Common myeloid progenitor, CD34-positive (primary cell): ENCODE results near the gene HSD17B11.
"Not testable (repeated sequence)": the region's sequence is repeated elsewhere in the genome, so short reads cannot be mapped to it uniquely, and the experiment has no call there.

Experiments used
- CTCF ChIA-PET: fragments of 350-600 bp; sonication (Branson Sonifier 250); formaldehyde crosslinking; loops from one replicate; lab custom pipeline; 2021; ENCODE audit warnings: antibody characterized with exemption; lab: Charles Lee
- POLR2A ChIA-PET: fragments of 350-600 bp; sonication (Branson Sonifier 250); formaldehyde crosslinking; loops from one replicate; lab custom pipeline; 2021; ENCODE audit warnings: antibody characterized with exemption; lab: Charles Lee
- DNase-seq, 3 donors: peaks; one replicate each; pipeline versions ENCODE4 v3.0.0 to v3.0.0-alpha.2; 2013
- H3K27ac ChIP-seq, 2 experiments: 1 replicate in 1 of 2; 2 replicates in 1 of 2; pipeline ENCODE4 v1.7.0; 2013; ENCODE audit warnings: inconsistent platforms in 2 of 2, low read length in 2 of 2, mild to moderate bottlenecking in 2 of 2, low read depth in 1 of 2, moderate library complexity in 1 of 2; ENCODE audit not compliant: severe bottlenecking in 2 of 2, insufficient read depth in 1 of 2, poor library complexity in 1 of 2
- H3K27me3 ChIP-seq, 5 experiments: replicated peaks in 2 of 5; 1 replicate in 3 of 5; 2 replicates in 2 of 5; pipeline versions ENCODE4 v1.6.1 to v1.7.0; 2013; ENCODE audit warnings: low read length in 4 of 5, mild to moderate bottlenecking in 2 of 5, moderate library complexity in 2 of 5, inconsistent platforms in 1 of 5; ENCODE audit not compliant: insufficient read depth in 5 of 5, control insufficient read depth in 4 of 5
- H3K36me3 ChIP-seq, 4 experiments: 1 replicate in 2 of 4; 2 replicates in 2 of 4; pipeline versions ENCODE4 v1.6.1 to v1.7.0; 2013; ENCODE audit warnings: low read length in 3 of 4, control low read depth in 1 of 4, mild to moderate bottlenecking in 1 of 4; ENCODE audit not compliant: control insufficient read depth in 4 of 4, insufficient read depth in 4 of 4
- H3K4me1 ChIP-seq, 4 experiments: 1 replicate in 3 of 4; 2 replicates in 1 of 4; pipeline versions ENCODE4 v1.6.1 to v1.7.1; 2013; ENCODE audit warnings: low read length in 3 of 4, mild to moderate bottlenecking in 3 of 4, control low read depth in 1 of 4, inconsistent platforms in 1 of 4, moderate library complexity in 1 of 4; ENCODE audit not compliant: control insufficient read depth in 4 of 4, insufficient read depth in 4 of 4; ENCODE audit errors: control extremely low read depth in 1 of 4
- H3K4me3 ChIP-seq, 7 experiments: 1 replicate in 4 of 7; 2 replicates in 3 of 7; pipeline versions ENCODE4 v1.5.1 to v1.7.0; 2013; ENCODE audit warnings: mild to moderate bottlenecking in 7 of 7, low read length in 6 of 7, moderate library complexity in 6 of 7, inconsistent platforms in 2 of 7, low read depth in 2 of 7, control low read depth in 1 of 7; ENCODE audit not compliant: insufficient read depth in 4 of 7, control insufficient read depth in 1 of 7; ENCODE audit errors: extremely low read depth in 1 of 7
- H3K9me3 ChIP-seq, 5 experiments: 1 replicate in 4 of 5; 2 replicates in 1 of 5; pipeline versions ENCODE4 v1.6.1 to v1.7.1; 2013; ENCODE audit warnings: low read length in 4 of 5, mild to moderate bottlenecking in 2 of 5, inconsistent platforms in 1 of 5, low read depth in 1 of 5, moderate library complexity in 1 of 5; ENCODE audit not compliant: control insufficient read depth in 4 of 5, insufficient read depth in 2 of 5; ENCODE audit errors: control extremely low read depth in 1 of 5
- WGBS: methylation state at CpG from one replicate; pipeline ENCODE4 v1.1.5; 2013; ENCODE audit not compliant: insufficient coverage; 5-methylcytosine and 5-hydroxymethylcytosine counted together

HSD17B11 gene

DNA sequence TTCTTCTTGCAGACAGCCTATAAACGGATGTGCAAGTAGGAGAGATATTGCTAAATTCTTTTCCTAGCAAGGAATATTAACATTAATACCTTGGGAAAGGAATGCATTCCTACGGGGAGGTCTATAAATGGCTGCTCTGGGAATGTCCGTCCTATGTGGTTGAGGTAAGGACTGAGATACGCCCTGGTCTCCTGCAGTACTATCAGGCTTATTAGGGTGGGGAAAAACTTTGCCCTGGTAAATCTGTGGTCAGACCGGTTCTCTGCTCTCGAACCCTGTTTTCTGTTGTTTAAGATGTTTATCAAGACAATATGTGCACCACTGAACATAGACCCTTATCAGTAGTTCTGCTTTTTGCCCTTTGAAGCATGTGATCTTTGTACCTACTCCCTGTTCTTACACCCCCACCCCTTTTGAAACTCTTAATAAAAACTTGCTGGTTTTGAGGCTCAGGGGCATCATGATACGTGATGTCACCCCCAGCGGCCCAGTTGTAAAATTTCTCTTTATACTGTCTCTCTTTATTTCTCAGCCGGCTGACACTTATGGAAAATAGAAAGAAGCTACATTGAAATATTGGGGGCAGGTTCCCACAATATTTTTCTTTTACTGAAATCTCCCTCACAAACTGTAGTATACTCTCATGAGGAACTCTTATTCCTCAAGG lies 6.4 kb downstream of the HSD17B11 start:
- H3K4me3 ChIP-seq, H3K27ac ChIP-seq, POLR2A ChIA-PET, H3K9me3 ChIP-seq, DNase-seq, CTCF ChIA-PET, H3K27me3 ChIP-seq, H3K4me1 ChIP-seq: not testable (repeated sequence)
- 100% methylated on average over 1 of the region's 9 CpGs for WGBS
- H3K36me3 ChIP-seq, result peaks cover 9 to 36% (median 23%) of the 10 kb centered on the region in 4 experiments

DNA sequence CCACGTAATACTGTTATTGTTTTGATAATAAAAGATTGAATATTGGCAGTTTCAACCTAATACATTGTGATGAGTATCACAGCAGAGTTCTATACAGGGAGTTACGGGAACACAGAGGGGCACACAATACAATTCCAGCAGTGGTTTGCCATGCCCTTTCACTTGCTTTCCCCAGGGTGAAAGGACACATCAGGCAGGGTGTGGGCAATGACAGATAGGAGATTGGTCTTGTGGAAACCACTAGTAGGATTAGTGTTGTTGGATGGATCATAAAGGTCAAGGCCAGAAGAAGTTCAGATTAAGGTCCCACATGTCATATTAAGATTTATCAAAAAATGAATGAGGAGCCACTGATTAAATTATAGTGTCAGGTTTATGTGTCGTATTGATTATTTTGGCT lies 8.1 kb downstream of the HSD17B11 start:
- CTCF ChIA-PET, result interaction anchor here (1.0 to 4.3 kb wide), 3 partner anchors 8 to 100 kb away, joined by 5 to 15 read pairs (median 7); partner anchors contain the start of gene HSD17B11

DNA sequence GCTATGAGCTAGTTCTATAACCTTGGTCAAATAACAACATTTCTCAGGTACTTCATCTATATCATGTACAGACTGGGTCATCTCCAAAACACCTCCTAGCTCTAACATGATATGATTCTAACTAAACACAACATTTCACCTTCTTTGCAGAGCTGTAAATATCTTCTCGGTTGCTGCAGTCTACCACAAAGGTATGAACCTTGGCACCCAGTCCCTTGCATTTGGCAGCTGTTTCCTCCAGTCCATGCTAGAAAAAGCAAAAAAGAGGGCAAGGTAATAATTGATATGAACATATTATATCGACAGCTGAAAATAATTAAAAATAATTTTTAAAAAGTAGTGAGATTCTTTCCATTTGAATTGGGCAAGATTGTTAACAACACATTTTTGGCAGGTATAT lies 8.9 kb downstream of the HSD17B11 start:
- Histone ChIP-seq H3K36me3 (peaks cover 10 to 42% (median 22%) of the 10 kb centered on the region in 4 experiments), H3K27ac (no peak overlapping the region), H3K27me3 (no peaks in the 10 kb centered on the region), H3K4me1 (no peaks in the 10 kb centered on the region), H3K9me3 (peaks cover 0 to 4% (median 2%) of the 10 kb centered on the region in 5 experiments), H3K4me3 (no peak overlapping the region)
- 83% methylated on average over 1 of the region's 2 CpGs for WGBS
- ChIA-PET POLR2A (interaction anchor here (0.5 to 1.4 kb wide), 2 partner anchors 9 to 64 kb away, joined by 3 to 8 read pairs; partner anchors contain the start of gene HSD17B11), CTCF (interaction anchor here (0.9 to 4.3 kb wide), 4 partner anchors 8 to 101 kb away, joined by 3 to 15 read pairs (median 6); partner anchors contain the start of gene HSD17B11)
- no peak for DNase-seq

More for the DNA sequence above, 8.1 kb downstream of the HSD17B11 start:
- Histone ChIP-seq H3K9me3 (peaks cover 0 to 7% (median 2%) of the 10 kb centered on the region in 5 experiments), H3K27ac (no peak overlapping the region), H3K27me3 (no peaks in the 10 kb centered on the region), H3K4me3 (no peak overlapping the region), H3K36me3 (peaks cover 10 to 37% (median 22%) of the 10 kb centered on the region in 4 experiments), H3K4me1 (no peaks in the 10 kb centered on the region)
- POLR2A ChIA-PET, result interaction anchor here (1.4 kb wide), 1 partner anchor 8 kb away, joined by 8 read pairs; the partner anchor contains the start of gene HSD17B11
- 94% methylated on average over 2 of the region's 3 CpGs for WGBS
- DNase-seq, result no peak

DNA sequence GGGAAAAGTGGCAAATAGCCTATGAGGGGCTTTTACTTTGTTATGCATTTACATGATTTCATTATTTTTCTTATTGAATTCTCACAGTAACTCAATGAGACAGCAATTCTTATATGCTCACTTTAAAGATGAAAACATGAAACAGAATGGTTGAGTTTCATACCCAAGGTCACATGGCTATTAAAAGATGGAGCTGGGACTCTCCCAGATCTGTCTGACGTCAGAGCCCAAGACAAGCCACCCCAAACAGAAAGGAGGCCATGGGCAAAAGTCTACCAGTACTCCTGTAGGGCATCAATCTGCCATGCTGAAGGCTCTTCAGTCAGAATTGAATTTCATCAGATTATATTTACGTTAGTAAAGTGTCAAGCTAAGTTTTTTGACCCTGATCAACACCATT lies 13.2 kb downstream of the HSD17B11 start:
- DNase-seq, result no peak
- CTCF ChIA-PET, result interaction anchor here (1.0 to 7.6 kb wide), 5 partner anchors 11 to 90 kb away, joined by 3 to 91 read pairs (median 4); partner anchors contain the start of gene NUDT9
- peaks cover 0 to 2% (median 0%) of the 10 kb centered on the region in 4 experiments for H3K4me1 ChIP-seq
- H3K36me3 ChIP-seq, result peaks cover 11 to 48% (median 31%) of the 10 kb centered on the region in 4 experiments
- WGBS, result 100% methylated on average over 2 of the region's 2 CpGs
- no peak overlapping the region for H3K4me3 ChIP-seq
- no peaks in the 10 kb centered on the region for H3K27me3 ChIP-seq
- H3K9me3 ChIP-seq, result no peaks in the 10 kb centered on the region
- POLR2A ChIA-PET, result no interaction called here
- H3K27ac ChIP-seq, result no peak overlapping the region

DNA sequence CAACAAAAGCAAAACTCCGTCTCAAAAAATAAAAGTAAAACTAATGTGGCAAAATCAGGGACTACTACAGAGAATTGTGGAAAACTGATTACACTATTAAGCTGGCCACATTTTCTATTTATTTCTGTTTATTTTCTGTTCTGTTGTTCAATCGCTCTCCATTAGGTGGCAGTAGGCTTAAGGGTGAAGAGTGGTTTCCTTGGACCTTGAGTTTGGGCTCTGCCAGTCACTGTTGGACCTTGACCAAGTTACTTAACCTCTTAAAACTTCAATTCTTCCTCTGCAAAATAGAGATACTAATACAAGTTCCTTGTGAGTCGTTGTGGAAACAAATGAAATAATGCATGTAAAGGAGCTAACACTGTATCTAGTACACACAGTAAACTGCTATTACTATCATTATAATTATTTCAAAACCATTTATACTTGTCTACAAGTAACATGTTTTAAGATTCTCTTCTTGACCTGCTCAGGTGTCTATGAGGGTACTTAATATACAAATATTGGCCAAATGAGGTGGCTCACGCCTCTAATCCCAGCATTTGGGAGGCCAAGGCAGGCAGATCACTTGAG lies 15.2 kb downstream of the HSD17B11 start:
- Histone ChIP-seq H3K27me3 (no peaks in the 10 kb centered on the region), H3K4me3 (no peak overlapping the region), H3K36me3 (peaks cover 19 to 51% (median 33%) of the 10 kb centered on the region in 4 experiments), H3K9me3 (no peaks in the 10 kb centered on the region), H3K4me1 (peaks cover 0 to 2% (median 0%) of the 10 kb centered on the region in 4 experiments), H3K27ac (no peak overlapping the region)
- ChIA-PET CTCF (interaction anchor here (0.6 to 7.6 kb wide), 19 partner anchors 9 to 92 kb away, joined by 3 to 91 read pairs (median 4); partner anchors contain the start of genes HSD17B11 and NUDT9), POLR2A (no interaction called here)
- no CpG with 5 or more reads among the region's 4 CpGs for WGBS
- DNase-seq, result peak; percentile 64 to 76 (median 68)

DNA sequence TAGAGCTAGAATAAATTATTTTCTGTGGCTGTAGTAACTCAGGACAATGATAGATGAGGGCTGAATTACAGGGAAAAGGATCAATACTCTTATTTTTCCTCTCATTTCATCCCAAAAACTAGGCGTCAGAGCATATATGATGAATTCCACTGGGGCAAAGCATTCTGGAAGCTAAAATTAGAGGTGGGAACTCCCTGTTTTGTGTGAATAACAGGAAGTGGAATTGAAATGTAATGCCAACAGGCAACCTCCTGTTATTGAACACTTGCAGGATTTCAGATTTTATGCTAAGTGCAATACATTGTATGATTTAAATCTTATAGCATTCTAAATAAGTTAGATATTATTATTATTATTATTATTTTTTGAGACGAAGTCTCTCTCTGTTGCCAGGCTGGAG lies 20.9 kb downstream of the HSD17B11 start:
- no peaks in the 10 kb centered on the region for H3K27me3 ChIP-seq
- no peak for DNase-seq
- H3K27ac ChIP-seq, result no peak overlapping the region
- no peaks in the 10 kb centered on the region for H3K4me1 ChIP-seq
- peaks cover 25 to 83% (median 38%) of the 10 kb centered on the region in 4 experiments for H3K36me3 ChIP-seq
- POLR2A ChIA-PET, result no interaction called here
- no peak overlapping the region for H3K4me3 ChIP-seq
- CTCF ChIA-PET, result interaction anchor here (1.1 to 2.7 kb wide), 2 partner anchors 12 to 13 kb away, joined by 4 to 7 read pairs; no protein-coding TSS in a partner anchor
- no CpG with 5 or more reads among the region's 2 CpGs for whole genome bisulfite sequencing
- peaks cover 0 to 6% (median 0%) of the 10 kb centered on the region in 5 experiments for H3K9me3 ChIP-seq
